Measurements from ENCODE around the gene ACO2. TPM values are rescaled to one million over a fixed set of nuclear protein-coding genes. Genes with fewer than 3 reads are reported as not detected.

ACO2 gene
- total and polyA plus RNA-seq, 2 of the 8 experiments (the other 6 are each of a cell fraction or from before 2014, with no cell fraction given): 52.8 to 75.4 TPM

- Histone ChIP-seq H3K14ac (ENCODE audit: insufficient read length) (no peak overlapping the region), H3K9me3 (ENCODE audit: insufficient read depth in 2 of 2, low read depth in 1 of 2, low read length in 1 of 2) (no peaks in the 10 kb centered on the region), H3K4ac (replicated peaks; ENCODE audit: insufficient read length, low read depth, low read length) (no peak overlapping the region), H2BK20ac (ENCODE audit: low read length) (no peak overlapping the region), H3K4me3 (ENCODE audit: extremely low read depth in 1 of 4, insufficient read depth in 2 of 4, low read depth in 3 of 4, low read length in 4 of 4) (no peak overlapping the region), H2BK12ac (ENCODE audit: low read depth, low read length) (no peak overlapping the region), H3K27ac (ENCODE audit: low read depth, low read length) (no peak overlapping the region), H3K79me1 (ENCODE audit: low read depth, low read length) (no peaks in the 10 kb centered on the region; the same call in 1 of the 2 replicates), H4K20me1 (replicated peaks in 1 of 2; ENCODE audit: control insufficient read depth in 1 of 2, insufficient read depth in 2 of 2, low read length in 2 of 2) (no peaks in the 10 kb centered on the region), H2BK5ac (ENCODE audit: low read depth, low read length) (no peak overlapping the region), H3K23me2 (ENCODE audit: low read depth, low read length) (no peaks in the 10 kb centered on the region), H3K4me1 (replicated peaks in 1 of 4; ENCODE audit: control insufficient read depth in 3 of 4, insufficient read depth in 4 of 4, low read length in 3 of 4) (peaks cover 0 to 2% (median 1%) of the 10 kb centered on the region in 4 experiments; a peak in 3 of 7 replicates), H3K36me3 (ENCODE audit: control insufficient read depth in 2 of 4, insufficient read depth in 4 of 4, low read length in 3 of 4) (no peaks in the 10 kb centered on the region), H2AFZ (ENCODE audit: low read length) (no peak overlapping the region), H4K5ac (ENCODE audit: insufficient read length, low read depth, low read length) (no peak overlapping the region), H3K9ac (replicated peaks in 1 of 4; ENCODE audit: extremely low read depth in 1 of 4, low read depth in 3 of 4, low read length in 3 of 4) (no peak overlapping the region), H3K18ac (ENCODE audit: extremely low read depth, low read length) (no peak overlapping the region), H3K27me3 (replicated peaks in 1 of 4; ENCODE audit: control insufficient read depth in 3 of 4, extremely low read depth in 1 of 4, insufficient read depth in 3 of 4, low read length in 3 of 4) (no peaks in the 10 kb centered on the region), H3K4me2 (ENCODE audit: insufficient read depth in 1 of 2, low read depth in 2 of 2, low read length in 2 of 2) (no peak overlapping the region), H4K91ac (replicated peaks; ENCODE audit: insufficient read length, low read length) (no peak overlapping the region), H3K79me2 (ENCODE audit: control insufficient read depth in 1 of 2, insufficient read depth in 2 of 2, low read length in 2 of 2) (no peaks in the 10 kb centered on the region), H3K23ac (ENCODE audit: insufficient read length) (no peak overlapping the region), H2BK15ac (ENCODE audit: low read length) (0 out of 2 replicates have a peak overlapping the region, but pooled peaks have one; percentile 53), H3K56ac (replicated peaks; ENCODE audit: insufficient read length, low read depth, low read length) (no peak overlapping the region), H2AK5ac (ENCODE audit: low read depth, low read length) (no peak overlapping the region), H4K8ac (ENCODE audit: extremely low read depth, insufficient read depth, low read length) (no peak overlapping the region), H2BK120ac (replicated peaks; ENCODE audit: low read depth, low read length) (no peak overlapping the region)
- WGBS, 2 experiments (ENCODE audit: extremely low coverage in 1 of 2, insufficient coverage in 1 of 2, insufficient read length in 1 of 2, insufficient replicate concordance in 2 of 2, low coverage in 1 of 2, low lambda C conversion rate in 2 of 2, missing lambda C conversion rate in 1 of 2): 86% methylated on average over 10 of the region's 11 CpGs; no CpG with 5 or more reads in 1 of the 2 experiments
- no peak for FAIRE-seq
- POLR2A ChIA-PET (ENCODE audit: partially characterized antibody): interaction anchor here (1.6 kb wide), 1 partner anchor 8 kb away, joined by 3 read pairs; the partner anchor contains the start of gene POLR3H
- CTCF ChIA-PET (ENCODE audit: partially characterized antibody): interaction anchor here (0.6 to 7.4 kb wide), 9 partner anchors 9 to 46 kb away, joined by 3 to 46 read pairs (median 8); partner anchors contain the start of gene CSDC2
- DNase-seq (ENCODE audit: low read depth in 1 of 2, low spot score in 2 of 2): no peak
- TF ChIP-seq SUZ12 (IDR thresholded peaks at IDR 0.05; ENCODE audit: low read length) (no peak), SP2 (IDR thresholded peaks at IDR 0.05; ENCODE audit: low read length) (no peak), EP300 (IDR thresholded peaks at IDR 0.05; ENCODE audit: borderline replicate concordance in 1 of 2, low read depth in 2 of 2, low read length in 2 of 2) (no peak), RXRA (IDR thresholded peaks at IDR 0.05; ENCODE audit: insufficient read depth, low read depth, low read length) (no peak), SP1 (IDR thresholded peaks at IDR 0.05; ENCODE audit: low read depth, low read length) (no peak), CREB1 (IDR thresholded peaks at IDR 0.05) (no peak), EGR1 (IDR thresholded peaks at IDR 0.05; ENCODE audit: borderline replicate concordance, low read depth, low read length) (no peak)
Observed at GRCh38 chr22:41551877-41552582, 83.1 kb downstream of the ACO2 start.

Data from H1 (cell line).